ENCODE measurements around the gene SLC22A15. TPM values are rescaled to one million over a fixed set of nuclear protein-coding genes. Genes with fewer than 3 reads are reported as not detected.

The SLC22A15 gene
- total and polyA plus RNA-seq, 8 donors, result 1.5 to 4.9 (median 3.3) TPM

DNA sequence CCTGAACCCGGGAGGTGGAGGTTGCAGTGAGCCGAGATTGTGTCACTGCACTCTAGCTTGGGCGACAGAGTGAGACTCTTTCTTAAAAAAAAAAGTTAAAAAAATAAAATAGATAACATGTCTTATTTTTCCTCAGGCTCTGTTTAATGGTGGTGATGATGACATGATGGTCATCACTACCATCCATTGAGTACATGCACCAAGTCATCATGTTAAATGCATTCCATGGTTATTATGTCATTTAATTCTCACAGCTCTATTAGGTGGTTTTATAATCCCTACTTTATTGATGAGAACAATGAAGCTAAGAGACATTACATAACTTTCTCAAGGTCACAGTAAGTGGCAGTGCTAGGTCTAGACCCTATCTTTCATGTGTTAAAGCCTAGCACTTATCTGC is 100.5 kb downstream of the SLC22A15 start:
- H3K9me3 ChIP-seq, result no peaks in the 10 kb centered on the region
- TF ChIP-seq, protein P1, sequence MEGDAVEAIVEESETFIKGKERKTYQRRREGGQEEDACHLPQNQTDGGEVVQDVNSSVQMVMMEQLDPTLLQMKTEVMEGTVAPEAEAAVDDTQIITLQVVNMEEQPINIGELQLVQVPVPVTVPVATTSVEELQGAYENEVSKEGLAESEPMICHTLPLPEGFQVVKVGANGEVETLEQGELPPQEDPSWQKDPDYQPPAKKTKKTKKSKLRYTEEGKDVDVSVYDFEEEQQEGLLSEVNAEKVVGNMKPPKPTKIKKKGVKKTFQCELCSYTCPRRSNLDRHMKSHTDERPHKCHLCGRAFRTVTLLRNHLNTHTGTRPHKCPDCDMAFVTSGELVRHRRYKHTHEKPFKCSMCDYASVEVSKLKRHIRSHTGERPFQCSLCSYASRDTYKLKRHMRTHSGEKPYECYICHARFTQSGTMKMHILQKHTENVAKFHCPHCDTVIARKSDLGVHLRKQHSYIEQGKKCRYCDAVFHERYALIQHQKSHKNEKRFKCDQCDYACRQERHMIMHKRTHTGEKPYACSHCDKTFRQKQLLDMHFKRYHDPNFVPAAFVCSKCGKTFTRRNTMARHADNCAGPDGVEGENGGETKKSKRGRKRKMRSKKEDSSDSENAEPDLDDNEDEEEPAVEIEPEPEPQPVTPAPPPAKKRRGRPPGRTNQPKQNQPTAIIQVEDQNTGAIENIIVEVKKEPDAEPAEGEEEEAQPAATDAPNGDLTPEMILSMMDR (IDR thresholded peaks at IDR 0.05), result no peak
- H3K4me1 ChIP-seq, result no peaks in the 10 kb centered on the region
- H3K36me3 ChIP-seq, result no peaks in the 10 kb centered on the region
- WGBS, 2 donors, result 93 to 98% methylated on average over 3 of the region's 3 CpGs
- ATAC-seq (no peak), FAIRE-seq (no peak), DNase-seq (no peak)
- no peaks in the 10 kb centered on the region for H3K27me3 ChIP-seq
- intact Hi-C loops (cut with DNase I), result no loop called here
- no peak overlapping the region for H3K27ac ChIP-seq
- no peak overlapping the region for H3K4me3 ChIP-seq

DNA sequence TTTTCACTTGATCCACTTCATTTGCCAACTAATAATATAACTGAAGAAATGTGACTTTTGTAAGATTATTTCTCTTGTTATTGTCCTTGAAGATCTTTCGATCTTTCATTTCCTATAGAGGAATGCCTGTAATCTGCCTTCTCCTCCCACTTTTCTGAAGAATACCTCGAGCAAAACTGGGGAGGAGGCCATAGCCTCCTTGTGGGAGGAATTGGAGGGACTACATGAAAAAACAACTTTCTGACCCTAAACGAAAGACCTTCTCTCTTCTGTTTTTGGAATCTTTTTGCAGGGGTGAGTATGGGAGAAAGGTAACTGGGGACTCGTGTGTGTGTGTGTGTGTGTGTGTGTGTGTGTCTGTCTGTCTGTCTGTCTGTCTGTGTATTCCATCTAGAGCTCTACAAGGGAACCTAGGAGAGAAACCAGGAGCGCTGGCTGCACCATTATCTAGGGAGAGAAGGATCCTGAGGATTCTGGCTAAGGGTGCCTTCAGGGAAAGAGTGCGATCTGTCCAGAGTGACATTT is 102.4 kb downstream of the SLC22A15 start:
- DNase-seq, result no peak
- Histone ChIP-seq H3K27me3 (no peaks in the 10 kb centered on the region), H3K4me1 (no peaks in the 10 kb centered on the region), H3K36me3 (no peaks in the 10 kb centered on the region), H3K4me3 (no peak overlapping the region), H3K27ac (no peak overlapping the region), H3K9me3 (no peaks in the 10 kb centered on the region)
- WGBS, 2 donors, result 62 to 72% methylated on average over 6 of the region's 6 CpGs
- intact Hi-C loops (cut with DNase I), result no loop called here
- ATAC-seq, result no peak
- FAIRE-seq, result no peak
- TF ChIP-seq, protein P1 (IDR thresholded peaks at IDR 0.05), result no peak

DNA sequence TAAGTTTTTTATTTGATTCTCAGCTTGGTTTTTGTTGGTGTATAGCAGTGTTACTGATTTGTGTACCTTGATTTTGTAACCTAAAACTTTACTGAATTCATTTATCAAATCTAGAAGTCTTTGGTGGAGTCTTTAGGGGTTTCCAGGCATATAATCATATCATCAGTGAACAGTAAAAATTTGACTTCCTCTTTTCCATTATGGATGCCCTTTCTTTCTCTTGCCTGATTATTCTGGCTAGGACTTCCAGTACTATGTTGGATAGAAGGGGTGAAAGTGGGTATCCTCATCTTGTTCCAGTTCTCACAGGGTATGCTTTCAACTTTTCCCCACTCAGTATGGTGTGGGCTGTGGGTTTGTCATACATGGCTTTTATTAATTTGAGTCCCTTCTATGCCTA is 111.3 kb downstream of the SLC22A15 start:
- Histone ChIP-seq H3K9me3 (peaks cover 0 to 3% (median 0%) of the 10 kb centered on the region in 4 donors), H3K4me1 (no peaks in the 10 kb centered on the region), H3K27ac (no peak overlapping the region), H3K36me3 (no peaks in the 10 kb centered on the region), H3K4me3 (no peak overlapping the region), H3K27me3 (no peaks in the 10 kb centered on the region)
- intact Hi-C loops (cut with DNase I), result no loop called here
- no peak for ATAC-seq
- no peak for FAIRE-seq
- no peak for DNase-seq
- TF ChIP-seq, protein P1 (IDR thresholded peaks at IDR 0.05), result no peak

DNA sequence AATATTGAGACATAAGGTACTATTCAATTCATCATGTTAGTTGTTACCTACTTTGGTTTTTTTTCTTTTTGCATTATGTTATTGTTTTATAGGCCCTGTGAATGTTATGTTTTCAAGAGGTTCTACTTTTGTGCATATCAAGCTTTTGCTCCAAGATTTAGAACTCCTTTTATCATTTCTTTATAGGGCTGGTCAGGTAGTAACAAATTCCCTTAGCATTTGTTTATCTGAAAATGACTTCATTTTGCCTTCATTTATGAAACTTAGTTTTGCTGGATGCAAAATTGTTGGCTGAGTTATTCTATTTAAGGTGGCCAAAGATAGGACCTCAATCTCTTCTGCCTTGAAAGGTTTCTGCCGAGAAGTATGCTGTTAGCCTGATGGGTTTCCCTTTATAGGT is 113.6 kb downstream of the SLC22A15 start:
- FAIRE-seq, result no peak
- ATAC-seq, result no peak
- intact Hi-C loops (cut with DNase I), result no loop called here

DNA sequence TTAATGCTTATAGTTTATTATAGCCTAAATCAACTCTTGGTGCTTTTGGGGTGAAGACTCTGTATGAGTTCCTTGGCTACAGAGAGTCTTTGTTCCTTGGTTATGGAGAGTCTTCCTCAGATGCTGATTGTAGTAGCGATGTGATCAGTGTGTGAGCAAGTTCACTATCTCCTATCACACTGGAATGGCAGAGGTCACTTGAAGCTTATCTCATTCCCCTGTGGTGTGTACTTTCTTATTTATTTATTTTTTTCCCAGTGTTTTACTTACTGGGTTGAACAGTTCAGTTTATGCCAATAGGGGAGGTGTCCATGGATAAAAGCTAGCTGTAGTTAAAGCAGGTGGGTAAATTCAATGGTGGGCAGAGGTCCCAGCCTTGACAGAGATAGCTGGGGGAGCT is 114.8 kb downstream of the SLC22A15 start:
- no peaks in the 10 kb centered on the region for H3K36me3 ChIP-seq
- no peak for FAIRE-seq
- no peaks in the 10 kb centered on the region for H3K27me3 ChIP-seq
- intact Hi-C loops (cut with DNase I), result no loop called here
- TF ChIP-seq, protein P1 (IDR thresholded peaks at IDR 0.05), result no peak
- H3K27ac ChIP-seq, result no peak overlapping the region
- no peaks in the 10 kb centered on the region for H3K4me1 ChIP-seq
- no peak for DNase-seq
- no peak overlapping the region for H3K4me3 ChIP-seq
- ATAC-seq, result no peak
- H3K9me3 ChIP-seq, result peaks cover 0 to 3% (median 1%) of the 10 kb centered on the region in 4 donors
- WGBS, 2 donors, result 88 to 91% methylated on average over 1 of the region's 1 CpG

More for the DNA sequence above, 113.6 kb downstream of the SLC22A15 start:
- Histone ChIP-seq H3K4me3 (no peak overlapping the region), H3K9me3 (peaks cover 0 to 3% (median 0%) of the 10 kb centered on the region in 4 donors), H3K27me3 (no peaks in the 10 kb centered on the region), H3K36me3 (no peaks in the 10 kb centered on the region), H3K27ac (no peak overlapping the region), H3K4me1 (no peaks in the 10 kb centered on the region)
- 84 to 86% methylated on average over 1 of the region's 1 CpG for WGBS, 2 donors
- DNase-seq, result no peak
- TF ChIP-seq, protein P1 (IDR thresholded peaks at IDR 0.05), result no peak
